OCI-LY7 (cell line): ENCODE results near the gene SRR.

Experiments used
- EZH2phosphoT487 ChIP-seq: fragments of 200-600 bp; sonication (generic); IDR thresholded peaks from 2 replicates; pipeline ENCODE4 v1.6.1; 2018; ENCODE audit warnings: low read depth, borderline replicate concordance, mild to moderate bottlenecking, mixed run types, antibody characterized with exemption, low read length, moderate library complexity, mixed read lengths
- TF ChIP-seq, protein P1 (sequence below): fragments of 200-600 bp; sonication (generic); conservative IDR thresholded peaks from 2 replicates; pipeline ENCODE4 v1.5.1; 2014; ENCODE audit warnings: mild to moderate bottlenecking, antibody characterized with exemption, low read length, moderate library complexity, mixed read lengths

DNA sequence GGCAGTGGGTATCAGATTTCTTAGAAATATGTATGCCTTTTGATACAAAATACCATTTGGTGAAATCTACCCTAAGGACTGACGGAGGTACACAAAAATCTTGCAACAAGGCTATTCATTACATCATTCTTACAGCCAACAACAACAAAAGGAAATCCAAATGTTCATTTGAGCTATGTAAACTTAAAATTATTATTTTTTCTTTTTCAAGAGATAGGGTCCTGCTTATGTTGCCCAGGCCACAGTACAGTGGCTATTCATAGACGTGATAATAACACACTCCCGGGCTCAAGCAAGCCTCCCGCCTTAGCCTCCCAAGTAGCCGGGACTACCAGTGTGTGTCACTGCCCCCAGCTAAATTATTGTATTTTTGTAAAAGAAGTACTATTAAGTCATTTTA is 9.0 kb downstream of the SRR start:
- TF ChIP-seq, protein P1, sequence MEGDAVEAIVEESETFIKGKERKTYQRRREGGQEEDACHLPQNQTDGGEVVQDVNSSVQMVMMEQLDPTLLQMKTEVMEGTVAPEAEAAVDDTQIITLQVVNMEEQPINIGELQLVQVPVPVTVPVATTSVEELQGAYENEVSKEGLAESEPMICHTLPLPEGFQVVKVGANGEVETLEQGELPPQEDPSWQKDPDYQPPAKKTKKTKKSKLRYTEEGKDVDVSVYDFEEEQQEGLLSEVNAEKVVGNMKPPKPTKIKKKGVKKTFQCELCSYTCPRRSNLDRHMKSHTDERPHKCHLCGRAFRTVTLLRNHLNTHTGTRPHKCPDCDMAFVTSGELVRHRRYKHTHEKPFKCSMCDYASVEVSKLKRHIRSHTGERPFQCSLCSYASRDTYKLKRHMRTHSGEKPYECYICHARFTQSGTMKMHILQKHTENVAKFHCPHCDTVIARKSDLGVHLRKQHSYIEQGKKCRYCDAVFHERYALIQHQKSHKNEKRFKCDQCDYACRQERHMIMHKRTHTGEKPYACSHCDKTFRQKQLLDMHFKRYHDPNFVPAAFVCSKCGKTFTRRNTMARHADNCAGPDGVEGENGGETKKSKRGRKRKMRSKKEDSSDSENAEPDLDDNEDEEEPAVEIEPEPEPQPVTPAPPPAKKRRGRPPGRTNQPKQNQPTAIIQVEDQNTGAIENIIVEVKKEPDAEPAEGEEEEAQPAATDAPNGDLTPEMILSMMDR, result no peak
- TF ChIP-seq EZH2phosphoT487, result no peak
